ENCODE measurements around the gene GATA5. TPM values are rescaled to one million over a fixed set of nuclear protein-coding genes. Genes with fewer than 3 reads are reported as not detected.

Gene GATA5
- total RNA-seq, 1 experiment from 2014 or later, result not detected

DNA sequence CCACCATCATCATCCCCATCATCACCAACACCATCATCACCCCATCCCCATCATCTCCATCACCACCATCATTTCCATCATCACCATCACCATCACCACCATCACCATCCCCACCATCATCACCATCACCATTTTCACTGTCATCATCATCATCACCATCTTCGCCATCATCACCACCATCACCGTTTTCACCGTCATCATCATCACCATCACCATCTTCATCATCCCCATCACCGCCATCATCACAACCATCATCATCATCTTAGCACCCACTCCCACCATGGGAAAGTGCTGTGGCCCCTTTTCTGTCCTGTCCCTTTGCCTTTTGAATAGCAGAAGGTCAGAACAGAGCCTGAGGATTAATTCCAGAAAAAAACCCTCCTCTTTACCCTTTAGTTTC lies 28.5 kb upstream of the GATA5 start (continued):
- TF ChIP-seq EZH2phosphoT487 (IDR thresholded peaks at IDR 0.05; ENCODE audit: borderline replicate concordance) (no peak), CTCF (IDR thresholded peaks at IDR 0.05 in 2 of 3, conservative IDR thresholded peaks at IDR 0.05 in 1 of 3; ENCODE audit: borderline replicate concordance in 1 of 3, insufficient read depth in 1 of 3, low read depth in 2 of 3, low read length in 2 of 3) (no peak), EZH2 (IDR thresholded peaks at IDR 0.05) (no peak), POLR2A (IDR thresholded peaks at IDR 0.05; ENCODE audit: borderline replicate concordance, extremely low read depth, insufficient read depth, insufficient read length) (no peak)
- TF ChIP-seq, protein P1, sequence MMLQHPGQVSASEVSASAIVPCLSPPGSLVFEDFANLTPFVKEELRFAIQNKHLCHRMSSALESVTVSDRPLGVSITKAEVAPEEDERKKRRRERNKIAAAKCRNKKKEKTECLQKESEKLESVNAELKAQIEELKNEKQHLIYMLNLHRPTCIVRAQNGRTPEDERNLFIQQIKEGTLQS (IDR thresholded peaks at IDR 0.05), result no peak

DNA sequence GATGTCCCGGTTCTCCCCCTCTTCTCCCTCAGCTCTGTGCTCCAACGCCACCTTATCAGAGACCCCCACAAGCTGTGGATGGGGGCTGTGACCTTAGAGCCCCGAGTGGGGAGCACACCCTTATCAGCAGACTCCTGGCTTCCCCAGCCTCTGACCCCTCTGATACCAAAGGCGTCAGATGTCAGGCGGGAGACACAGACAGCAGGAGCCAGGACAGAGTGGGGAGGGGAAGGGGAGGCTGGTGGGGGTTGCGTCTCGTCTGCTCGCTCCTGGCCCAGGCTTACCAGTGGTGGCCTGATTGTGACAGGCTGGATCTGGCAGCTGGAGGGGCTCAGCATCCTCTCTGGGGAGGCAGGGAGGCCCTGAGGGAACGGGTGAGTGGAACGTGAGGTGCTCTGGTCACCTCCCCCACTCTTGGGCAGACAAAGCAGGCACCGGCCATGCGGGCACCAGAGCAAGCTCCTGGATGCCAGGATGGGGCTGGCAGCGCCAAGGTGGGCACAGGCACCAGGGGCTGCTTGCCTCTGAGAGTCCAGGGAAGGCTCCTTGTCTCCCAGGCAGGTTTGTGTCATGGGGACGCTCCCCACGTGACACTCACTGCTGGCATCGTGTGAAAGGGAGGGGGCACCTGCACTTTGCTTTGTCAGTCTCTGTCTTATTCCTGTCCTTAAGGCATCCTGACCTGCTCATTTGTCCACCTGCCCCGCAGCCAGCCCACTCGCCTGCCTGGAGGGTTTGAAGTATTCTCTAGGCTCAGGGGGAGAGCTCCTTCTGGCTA lies 27.8 kb upstream of the GATA5 start:
- intact Hi-C loops (cut with micrococcal nuclease), result loop anchor here (5.0 kb wide), 1 partner anchor 289 kb away; no protein-coding TSS in a partner anchor
- Histone ChIP-seq H4K20me1 (ENCODE audit: insufficient read depth) (no peaks in the 10 kb centered on the region), H3K9me3 (ENCODE audit: control insufficient read depth in 1 of 2, insufficient read depth in 1 of 2, low read depth in 1 of 2, low read length in 2 of 2) (no peaks in the 10 kb centered on the region), H3K4me3 (replicated peaks in 1 of 2; ENCODE audit: low read depth in 1 of 2, low read length in 2 of 2) (no peak overlapping the region), H3K27me3 (ENCODE audit: insufficient read depth, low read length) (no peaks in the 10 kb centered on the region), H3K27ac (ENCODE audit: low read depth, low read length) (no peak overlapping the region), H3K9me2 (ENCODE audit: insufficient read depth) (no peaks in the 10 kb centered on the region), H3K79me2 (ENCODE audit: insufficient read depth, low read length) (no peaks in the 10 kb centered on the region), H3K4me2 (ENCODE audit: low read length) (no peak overlapping the region), H2AFZ (ENCODE audit: low read depth, low read length, poor library complexity, severe bottlenecking) (no peak overlapping the region), H3K9ac (ENCODE audit: low read length) (no peak overlapping the region), H3K36me3 (ENCODE audit: control insufficient read depth in 1 of 2, insufficient read depth in 2 of 2, low read length in 2 of 2) (no peaks in the 10 kb centered on the region), H3K4me1 (ENCODE audit: control insufficient read depth in 1 of 2, insufficient read depth in 2 of 2, low read length in 2 of 2) (peaks cover 0 to 17% of the 10 kb centered on the region in 2 experiments; a peak in 2 of 4 replicates)
- POLR2A ChIA-PET, result no interaction called here
- BruUV-seq (replicated peaks), result no TSS peak
- DNase-seq (ENCODE audit: low read depth, low spot score) (no peak), ATAC-seq (no peak)
- TF ChIP-seq EGR1 (IDR thresholded peaks at IDR 0.05; ENCODE audit: low read depth) (no peak), POLR2A (IDR thresholded peaks at IDR 0.05; ENCODE audit: borderline replicate concordance, extremely low read depth, insufficient read depth, insufficient read length) (no peak), POLR2AphosphoS5 (IDR thresholded peaks at IDR 0.05; ENCODE audit: low read depth, low read length) (no peak), SRF (IDR thresholded peaks at IDR 0.05; ENCODE audit: low read depth) (no peak), EZH2phosphoT487 (IDR thresholded peaks at IDR 0.05; ENCODE audit: borderline replicate concordance) (no peak)
- CTCF ChIA-PET, result interaction anchor here (2.5 kb wide), 1 partner anchor 113 kb away, joined by 12 read pairs; no protein-coding TSS in a partner anchor
- RAD21 ChIA-PET (ENCODE audit: low non-redundant PET in 1 of 2, low total read pairs in 2 of 2, uncharacterized antibody in 2 of 2, unreplicated experiment in 2 of 2), result no interaction called here
